Stomach smooth muscle (tissue), 2 donors: ENCODE measurements around the gene PPA1.

Experiments used
- H3K27ac ChIP-seq: one replicate; pipeline ENCODE4 v1.7.0; 2013; ENCODE audit warnings: mild to moderate bottlenecking, low read length, inconsistent platforms
- H3K27me3 ChIP-seq, 2 donors: one replicate each; pipeline ENCODE4 v1.7.0; 2013; ENCODE audit warnings: low read length in 2 of 2; ENCODE audit not compliant: insufficient read depth in 2 of 2, control insufficient read depth in 1 of 2
- H3K36me3 ChIP-seq, 2 donors: one replicate each; pipeline ENCODE4 v1.7.0; 2013; ENCODE audit warnings: low read length in 2 of 2; ENCODE audit not compliant: control insufficient read depth in 2 of 2, insufficient read depth in 2 of 2
- H3K4me1 ChIP-seq: one replicate; pipeline ENCODE4 v1.7.0; 2013; ENCODE audit warnings: low read length; ENCODE audit not compliant: control insufficient read depth, insufficient read depth
- H3K4me3 ChIP-seq, 2 donors: one replicate each; pipeline ENCODE4 v1.7.0; 2013; ENCODE audit warnings: low read length in 2 of 2
- H3K9ac ChIP-seq, 2 donors: one replicate each; pipeline ENCODE4 v1.7.0; 2013; ENCODE audit warnings: low read length in 2 of 2, mild to moderate bottlenecking in 1 of 2
- H3K9me3 ChIP-seq, 2 donors: one replicate each; pipeline ENCODE4 v1.7.0; 2013; ENCODE audit warnings: low read length in 2 of 2; ENCODE audit not compliant: control insufficient read depth in 2 of 2
- donor health status: healthy.
- donor health status: Pancreatic carcinoma.

The PPA1 gene

GRCh38 chr10:70212277-70212676 lies 21.0 kb downstream of the PPA1 start:
- H3K27ac ChIP-seq = no peak overlapping the region
- no peak overlapping the region for H3K4me3 ChIP-seq
- no peak overlapping the region for H3K9ac ChIP-seq
- peaks cover 19 to 36% of the 10 kb centered on the region in 2 donors for H3K36me3 ChIP-seq
- no peaks in the 10 kb centered on the region for H3K27me3 ChIP-seq
- H3K9me3 ChIP-seq = no peaks in the 10 kb centered on the region
- no peaks in the 10 kb centered on the region for H3K4me1 ChIP-seq

DNA sequence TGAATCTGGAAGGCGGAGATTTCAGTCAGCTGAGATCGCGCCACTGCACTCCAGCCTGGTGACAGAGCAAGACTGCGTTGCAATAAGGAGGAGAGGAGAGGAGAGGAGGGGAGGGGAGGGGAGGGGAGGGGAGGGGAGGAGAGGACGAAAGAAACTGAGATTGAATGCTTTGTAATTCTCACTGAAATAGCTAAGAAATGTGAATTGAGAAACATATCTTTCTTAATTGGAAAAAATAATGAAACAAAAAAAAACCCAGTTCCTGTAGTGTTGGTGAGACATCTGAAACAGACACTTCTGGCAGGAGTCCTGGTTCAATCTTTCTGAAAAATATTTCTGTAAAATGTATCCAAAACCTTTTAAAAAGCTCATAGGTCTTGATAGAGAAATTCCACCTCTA lies 26.5 kb downstream of the PPA1 start:
- no peaks in the 10 kb centered on the region for H3K9me3 ChIP-seq
- H3K36me3 ChIP-seq = peaks cover 23 to 41% of the 10 kb centered on the region in 2 donors
- H3K4me3 ChIP-seq = no peak overlapping the region
- H3K27me3 ChIP-seq = no peaks in the 10 kb centered on the region
- H3K27ac ChIP-seq = no peak overlapping the region
- no peak overlapping the region for H3K9ac ChIP-seq
- no peaks in the 10 kb centered on the region for H3K4me1 ChIP-seq

DNA sequence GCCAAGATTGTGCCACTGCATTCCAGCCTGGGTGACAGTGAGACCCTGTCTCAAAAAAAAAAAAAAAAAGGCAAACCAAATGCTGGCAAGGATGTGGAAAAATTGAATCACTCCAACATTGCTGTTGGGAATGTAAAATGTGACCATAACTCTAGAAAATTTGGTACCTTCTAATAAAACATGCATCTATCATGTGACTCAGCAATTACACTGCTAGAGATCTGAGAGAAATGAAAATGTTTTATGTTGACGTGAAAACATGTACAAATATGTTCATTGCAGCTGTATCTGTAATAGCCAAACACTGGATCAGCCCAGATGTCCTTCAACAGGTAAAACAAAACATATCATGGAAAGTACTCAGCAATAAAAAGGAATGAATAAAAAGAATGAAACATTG lies 32.1 kb downstream of the PPA1 start:
- H3K9ac ChIP-seq = no peak overlapping the region
- H3K4me1 ChIP-seq = no peaks in the 10 kb centered on the region
- no peak overlapping the region for H3K27ac ChIP-seq
- H3K27me3 ChIP-seq = no peaks in the 10 kb centered on the region
- H3K4me3 ChIP-seq = no peak overlapping the region
- H3K9me3 ChIP-seq = peaks cover 0 to 7% of the 10 kb centered on the region in 2 donors
- H3K36me3 ChIP-seq = peaks cover 26 to 37% of the 10 kb centered on the region in 2 donors

GRCh38 chr10:70198696-70199466 lies 34.3 kb downstream of the PPA1 start:
- Histone ChIP-seq H3K4me1 (no peaks in the 10 kb centered on the region), H3K27me3 (no peaks in the 10 kb centered on the region), H3K27ac (no peak overlapping the region), H3K9ac (no peak overlapping the region), H3K36me3 (peaks cover 22 to 26% of the 10 kb centered on the region in 2 donors), H3K9me3 (peaks cover 0 to 7% of the 10 kb centered on the region in 2 donors), H3K4me3 (no peak overlapping the region)

GRCh38 chr10:70197235-70197945 lies 35.8 kb downstream of the PPA1 start:
- Histone ChIP-seq H3K9ac (no peak overlapping the region), H3K27me3 (no peaks in the 10 kb centered on the region), H3K4me3 (no peak overlapping the region), H3K27ac (no peak overlapping the region), H3K9me3 (peaks cover 0 to 7% of the 10 kb centered on the region in 2 donors), H3K4me1 (no peaks in the 10 kb centered on the region), H3K36me3 (peaks cover 16 to 24% of the 10 kb centered on the region in 2 donors)

DNA sequence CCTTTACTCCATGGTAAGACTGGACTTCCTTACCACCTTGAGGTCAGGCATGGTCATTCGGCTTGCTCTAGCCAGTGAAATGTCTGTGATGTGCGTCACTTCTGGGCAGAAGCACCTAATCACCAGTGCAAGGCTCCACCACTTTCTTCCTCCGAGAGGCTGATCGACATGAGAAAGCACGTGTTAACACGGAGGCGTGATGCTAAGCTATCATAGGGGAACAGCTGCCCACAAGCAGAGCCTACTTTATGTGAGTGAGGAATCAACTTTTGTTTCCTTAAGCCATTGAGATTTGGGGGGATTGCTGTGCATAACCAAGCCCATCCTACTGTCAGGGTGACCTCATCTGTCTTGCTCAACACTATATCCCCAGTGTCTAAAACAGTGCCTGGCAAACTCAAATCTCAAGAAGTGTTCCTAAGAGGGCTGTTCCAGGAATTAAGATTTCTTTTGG lies 39.8 kb downstream of the PPA1 start:
- no peaks in the 10 kb centered on the region for H3K27me3 ChIP-seq
- H3K4me1 ChIP-seq = no peaks in the 10 kb centered on the region
- peaks cover 1 to 5% of the 10 kb centered on the region in 2 donors for H3K36me3 ChIP-seq
- H3K4me3 ChIP-seq = no peak overlapping the region
- no peak overlapping the region for H3K27ac ChIP-seq
- no peak overlapping the region for H3K9ac ChIP-seq
- H3K9me3 ChIP-seq = peaks cover 0 to under 1% of the 10 kb centered on the region in 2 donors

DNA sequence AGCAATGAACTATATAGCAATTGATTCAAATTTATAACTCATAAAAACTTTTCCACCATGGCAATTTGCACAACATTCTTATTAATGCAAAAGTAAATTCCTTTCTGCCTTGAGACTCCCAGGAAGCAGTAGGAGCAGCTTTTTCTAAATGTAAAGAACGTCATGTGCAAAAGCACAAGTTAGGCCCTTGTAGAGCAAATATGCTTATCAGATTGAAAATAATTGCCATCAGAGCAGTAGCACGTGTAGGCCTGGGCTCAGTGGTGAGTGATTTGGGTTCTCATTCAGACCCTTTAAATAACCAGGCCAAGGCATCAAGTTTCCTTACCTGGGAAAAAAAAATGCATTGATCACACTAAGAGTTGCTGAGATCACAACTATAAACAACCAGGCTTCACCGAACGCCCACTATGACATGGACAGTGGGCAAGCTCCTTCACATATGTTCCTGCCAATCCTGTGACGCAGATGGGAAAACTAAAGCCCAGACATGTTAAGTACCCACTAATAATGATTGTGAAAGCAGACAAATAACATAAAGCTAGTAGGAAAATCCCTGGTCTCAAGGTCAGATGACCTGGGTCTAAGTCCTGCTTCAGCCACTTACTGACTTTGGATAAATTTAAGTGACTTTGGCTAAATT lies 40.8 kb downstream of the PPA1 start:
- Histone ChIP-seq H3K9me3 (no peaks in the 10 kb centered on the region), H3K9ac (no peak overlapping the region), H3K36me3 (peaks cover 0 to 2% of the 10 kb centered on the region in 2 donors), H3K4me1 (no peaks in the 10 kb centered on the region), H3K27ac (no peak overlapping the region), H3K4me3 (no peak overlapping the region), H3K27me3 (no peaks in the 10 kb centered on the region)

- Histone ChIP-seq H3K27me3 (no peaks in the 10 kb centered on the region), H3K27ac (no peak overlapping the region)
Measured at GRCh38 chr10:70191972-70192305, 41.3 kb downstream of the PPA1 start.

GRCh38 chr10:70191161-70191971 lies 41.9 kb downstream of the PPA1 start:
- no peaks in the 10 kb centered on the region for H3K4me1 ChIP-seq
- no peaks in the 10 kb centered on the region for H3K36me3 ChIP-seq
- no peak overlapping the region for H3K9ac ChIP-seq
- no peak overlapping the region for H3K4me3 ChIP-seq
- no peak overlapping the region for H3K27ac ChIP-seq
- H3K9me3 ChIP-seq = no peaks in the 10 kb centered on the region
- no peaks in the 10 kb centered on the region for H3K27me3 ChIP-seq

More at GRCh38 chr10:70191972-70192305, 41.3 kb downstream of the PPA1 start:
- no peak overlapping the region for H3K4me3 ChIP-seq
- H3K9me3 ChIP-seq = no peaks in the 10 kb centered on the region
- H3K9ac ChIP-seq = no peak overlapping the region
- H3K4me1 ChIP-seq = no peaks in the 10 kb centered on the region
- no peaks in the 10 kb centered on the region for H3K36me3 ChIP-seq

DNA sequence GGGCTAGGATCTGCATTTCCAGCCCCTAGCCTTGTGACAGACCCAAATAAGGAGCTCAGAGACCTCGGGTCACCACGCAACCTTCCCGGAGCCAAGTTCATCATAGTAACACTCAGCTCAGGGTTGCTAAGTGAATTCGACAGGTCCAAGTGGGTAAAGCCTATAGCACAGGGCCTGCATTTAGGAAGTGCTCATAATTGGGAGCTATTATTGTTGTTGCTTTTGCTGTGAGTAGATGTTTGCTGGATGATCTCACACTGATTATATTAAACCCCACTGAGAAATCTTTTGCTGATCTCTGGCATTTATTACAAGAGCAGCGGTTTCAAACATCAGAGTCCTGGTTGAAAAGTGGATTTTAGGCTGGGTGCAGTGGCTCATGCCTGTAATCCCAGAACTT lies 42.6 kb downstream of the PPA1 start:
- Histone ChIP-seq H3K9me3 (no peaks in the 10 kb centered on the region), H3K27me3 (no peaks in the 10 kb centered on the region), H3K27ac (no peak overlapping the region), H3K9ac (no peak overlapping the region), H3K4me1 (no peaks in the 10 kb centered on the region), H3K4me3 (no peak overlapping the region), H3K36me3 (no peaks in the 10 kb centered on the region)
